Activated naive CD4-positive, alpha-beta T cell treated with anti-CD3 and anti-CD28 coated beads, Interleukin-2, amount 50 U/mL, for 16 hours (primary cell): ENCODE measurements around the gene GPR32.
"Not testable (repeated sequence)": the region's sequence is repeated elsewhere in the genome, so short reads cannot be mapped to it uniquely, and the experiment has no call there.

Source experiments
- DNase-seq: peaks from one replicate; pipeline ENCODE4 v3.0.0-alpha.2; 2020

Gene GPR32

GRCh38 chr19:50749490-50749889, 20.8 kb upstream of the GPR32 start:
- DNase-seq, result no peak

- DNase-seq, result no peak
These were observed 20.3 kb upstream of the GPR32 start for GRCh38 chr19:50750010-50750409.

GRCh38 chr19:50753879-50754278, 16.4 kb upstream of the GPR32 start:
- DNase-seq, result no peak

GRCh38 chr19:50756244-50756643, 14.0 kb upstream of the GPR32 start:
- DNase-seq, result not testable (repeated sequence)

GRCh38 chr19:50757624-50758023, 12.6 kb upstream of the GPR32 start:
- not testable (repeated sequence) for DNase-seq

- DNase-seq, result not testable (repeated sequence)
These were observed 11.2 kb upstream of the GPR32 start for GRCh38 chr19:50759076-50759475.

- DNase-seq, result no peak
These were observed 10.4 kb upstream of the GPR32 start for GRCh38 chr19:50759886-50760285.

- not testable (repeated sequence) for DNase-seq
These were observed 8.8 kb upstream of the GPR32 start for GRCh38 chr19:50761501-50761900.

- DNase-seq, result not testable (repeated sequence)
These were observed 6.7 kb upstream of the GPR32 start for GRCh38 chr19:50763521-50763920.

GRCh38 chr19:50764409-50764808, 5.9 kb upstream of the GPR32 start:
- no peak for DNase-seq

- not testable (repeated sequence) for DNase-seq
These were observed 3.5 kb upstream of the GPR32 start for GRCh38 chr19:50766746-50767145.

- DNase-seq, result not testable (repeated sequence)
These were observed 3.0 kb upstream of the GPR32 start for GRCh38 chr19:50767263-50767662.

GRCh38 chr19:50768277-50768676, 2.0 kb upstream of the GPR32 start:
- no peak for DNase-seq

GRCh38 chr19:50770888-50771287, 624 bp downstream of the GPR32 start:
- no peak for DNase-seq

- no peak for DNase-seq
These were observed 2.2 kb downstream of the GPR32 start for GRCh38 chr19:50772476-50772875.

GRCh38 chr19:50772912-50773311, 2.6 kb downstream of the GPR32 start:
- not testable (repeated sequence) for DNase-seq

- not testable (repeated sequence) for DNase-seq
These were observed 3.2 kb downstream of the GPR32 start for GRCh38 chr19:50773454-50773853.

- no peak for DNase-seq
These were observed 5.9 kb downstream of the GPR32 start for GRCh38 chr19:50776131-50776530.

- DNase-seq, result no peak
These were observed 7.0 kb downstream of the GPR32 start for GRCh38 chr19:50777261-50777660.

GRCh38 chr19:50777830-50778303, 7.6 kb downstream of the GPR32 start:
- no peak for DNase-seq

GRCh38 chr19:50778906-50779430, 8.7 kb downstream of the GPR32 start:
- DNase-seq, result no peak

GRCh38 chr19:50779504-50780457, 9.5 kb downstream of the GPR32 start:
- DNase-seq, result no peak

GRCh38 chr19:50780753-50781435, 10.6 kb downstream of the GPR32 start:
- no peak for DNase-seq

GRCh38 chr19:50783848-50784152, 13.5 kb downstream of the GPR32 start:
- DNase-seq, result not testable (repeated sequence)
